PC-3 (cell line): ENCODE results near the gene PKD1L1. TPM values are rescaled to one million over a fixed set of nuclear protein-coding genes. Genes with fewer than 3 reads are reported as not detected.

Experiments used
- ATAC-seq: fragments of 200-7000 bp; cut with Tn5 transposase; 2 replicates; pipeline ENCODE4 v1.9.1; 2020; ENCODE audit warnings: mild to moderate bottlenecking, moderate library complexity
- BruUV-seq: library from RNA; stranded (reverse); fragments of 400-500 nt; replicated peaks from 2 replicates; lab custom pipeline; 2021; lab: Mats Ljungman, UMichigan
- CTCF ChIA-PET: fragments of 300-600 bp; sonication (Branson Sonifier 250); formaldehyde crosslinking; loops from one replicate; lab custom pipeline; 2022; ENCODE audit warnings: antibody characterized with exemption; lab: Charles Lee
- POLR2A ChIA-PET: fragments of 300-600 bp; sonication (Branson Sonifier 250); formaldehyde crosslinking; loops from one replicate; lab custom pipeline; 2022; ENCODE audit warnings: antibody characterized with exemption; ENCODE audit not compliant: unreplicated experiment; lab: Charles Lee
- DNase-seq: peaks from one replicate; pipeline ENCODE4 v3.0.0-alpha.2; 2015
- H2AFZ ChIP-seq: fragments of 300-600 bp; sonication (generic); 2 replicates; pipeline ENCODE4 v1.6.0; 2016; ENCODE audit warnings: antibody characterized with exemption, low read length
- H3F3A ChIP-seq: fragments of 300-600 bp; sonication (generic); one replicate; pipeline ENCODE4 v1.6.0; 2017; ENCODE audit warnings: antibody characterized with exemption, low read length, control low read depth, mild to moderate bottlenecking; ENCODE audit not compliant: unreplicated experiment
- H3K27ac ChIP-seq: fragments of 300-600 bp; sonication (generic); 2 replicates; pipeline ENCODE4 v1.5.1; 2016; ENCODE audit warnings: mild to moderate bottlenecking, low read length
- H3K27me3 ChIP-seq: fragments of 300-600 bp; sonication (generic); 2 replicates; pipeline ENCODE4 v1.6.1; 2016; ENCODE audit warnings: low read length, mixed read lengths
- H3K36me3 ChIP-seq: fragments of 300-600 bp; sonication (generic); 2 replicates; pipeline ENCODE4 v1.6.1; 2016; ENCODE audit warnings: low read depth, mixed run types, low read length, mixed read lengths
- H3K4me1 ChIP-seq: fragments of 300-600 bp; sonication (generic); 2 replicates; pipeline ENCODE4 v1.5.1; 2016; ENCODE audit warnings: low read length; ENCODE audit not compliant: insufficient read depth
- H3K4me2 ChIP-seq: fragments of 300-600 bp; sonication (generic); 2 replicates; pipeline ENCODE4 v1.6.0; 2016; ENCODE audit warnings: low read length
- H3K4me3 ChIP-seq: fragments of 300-600 bp; sonication (generic); 2 replicates; pipeline ENCODE4 v1.5.1; 2016; ENCODE audit warnings: mild to moderate bottlenecking, low read length, mixed read lengths
- H3K79me2 ChIP-seq: fragments of 300-600 bp; sonication (generic); 2 replicates; pipeline ENCODE4 v1.6.1; 2017; ENCODE audit warnings: low read length, mixed read lengths
- H3K9ac ChIP-seq: fragments of 300-600 bp; sonication (generic); 2 replicates; pipeline ENCODE4 v1.6.0; 2016; ENCODE audit warnings: mild to moderate bottlenecking, low read length
- H3K9me2 ChIP-seq: fragments of 300-600 bp; sonication (generic); replicated peaks from 2 replicates; pipeline ENCODE4 v1.6.1; 2016; ENCODE audit warnings: mixed run types, low read length, mixed read lengths
- H3K9me3 ChIP-seq: fragments of 300-600 bp; sonication (generic); 2 replicates; pipeline ENCODE4 v1.6.1; 2016; ENCODE audit warnings: low read length, mixed read lengths
- H4K20me1 ChIP-seq: fragments of 300-600 bp; sonication (generic); 2 replicates; pipeline ENCODE4 v1.6.1; 2016; ENCODE audit warnings: low read length, mixed read lengths
- CTCF ChIP-seq: fragments of 300-600 bp; sonication (generic); conservative IDR thresholded peaks from 2 replicates; pipeline ENCODE4 v1.5.1; 2017; ENCODE audit warnings: antibody characterized with exemption, low read depth, mild to moderate bottlenecking, low read length
- EZH2 ChIP-seq: fragments of 300-600 bp; sonication (generic); IDR thresholded peaks from one replicate; pipeline ENCODE4 v1.6.1; 2017; ENCODE audit warnings: antibody characterized with exemption, mild to moderate bottlenecking, low read length; ENCODE audit not compliant: unreplicated experiment
- EZH2phosphoT487 ChIP-seq: fragments of 300-600 bp; sonication (generic); IDR thresholded peaks from 2 replicates; pipeline ENCODE4 v1.6.1; 2018; ENCODE audit warnings: mild to moderate bottlenecking, antibody characterized with exemption, low read length, borderline replicate concordance
- intact Hi-C: fragments of 100-400 bp; cut with micrococcal nuclease; formaldehyde crosslinking; loops from 2 replicates; pipeline ENCODE4 v1.9.0; 2023
- total RNA-seq: library from RNA; depleted of rRNA; stranded (reverse); fragments of >200 nt; gene quantifications from 2 replicates; pipeline ENCODE4 v1.2.3, GENCODE V29; 2014

The PKD1L1 gene
- total RNA-seq, 1 experiment from 2014 or later: 0.04 TPM

DNA sequence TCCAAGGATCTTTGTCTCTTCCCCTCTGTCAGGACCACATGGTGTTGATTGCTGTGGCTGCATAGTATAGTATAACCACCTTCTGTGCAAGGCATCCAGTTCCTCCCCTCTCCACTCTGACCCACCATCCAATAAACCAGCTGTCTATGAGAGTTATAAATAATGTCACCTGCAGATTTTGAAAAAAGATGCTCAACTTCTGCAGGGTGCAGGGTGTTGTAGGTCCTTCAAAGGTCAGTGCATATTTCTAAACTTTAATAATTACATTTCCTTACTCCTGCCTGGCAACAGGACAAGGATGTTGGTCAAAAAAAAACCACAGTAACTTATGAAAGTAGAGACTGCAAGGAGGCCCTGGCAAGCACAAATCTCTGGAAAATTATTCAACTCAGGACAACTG is 166.2 kb downstream of the PKD1L1 start:
- no peak overlapping the region for H2AFZ ChIP-seq
- H3F3A ChIP-seq: peaks cover 10% of the 10 kb centered on the region
- CTCF ChIA-PET: no interaction called here
- peaks cover 63% of the 10 kb centered on the region for H3K4me1 ChIP-seq
- no peaks in the 10 kb centered on the region for H4K20me1 ChIP-seq
- H3K79me2 ChIP-seq: no peaks in the 10 kb centered on the region
- no peaks in the 10 kb centered on the region for H3K9me2 ChIP-seq
- H3K27me3 ChIP-seq: no peaks in the 10 kb centered on the region
- peak overlapping the region; percentile 55 for H3K27ac ChIP-seq
- no peak overlapping the region for H3K4me2 ChIP-seq
- no peak for TF ChIP-seq EZH2
- TF ChIP-seq CTCF: no peak
- TF ChIP-seq EZH2phosphoT487: no peak
- no peak overlapping the region for H3K9ac ChIP-seq
- no peaks in the 10 kb centered on the region for H3K36me3 ChIP-seq
- no TSS peak for BruUV-seq
- intact Hi-C loops: loop anchor here (5.0 kb wide), 1 partner anchor 115 kb away; no protein-coding TSS in a partner anchor
- DNase-seq (no peak), ATAC-seq (no peak)
- no peaks in the 10 kb centered on the region for H3K9me3 ChIP-seq
- POLR2A ChIA-PET: no interaction called here
- H3K4me3 ChIP-seq: no peak overlapping the region

GRCh38 chr7:47780555-47780954 is 167.7 kb downstream of the PKD1L1 start:
- H3K27ac ChIP-seq: no peak overlapping the region
- H3K27me3 ChIP-seq: no peaks in the 10 kb centered on the region
- peaks cover 59% of the 10 kb centered on the region for H3K4me1 ChIP-seq
- no peak overlapping the region for H3K9ac ChIP-seq
- ChIA-PET POLR2A (no interaction called here), CTCF (no interaction called here)
- no peaks in the 10 kb centered on the region for H3K36me3 ChIP-seq
- no peaks in the 10 kb centered on the region for H3K9me3 ChIP-seq
- H3K4me3 ChIP-seq: no peak overlapping the region
- H3K9me2 ChIP-seq: no peaks in the 10 kb centered on the region
- no peak overlapping the region for H2AFZ ChIP-seq
- H3F3A ChIP-seq: peaks cover 6% of the 10 kb centered on the region
- ATAC-seq (no peak), DNase-seq (no peak)
- intact Hi-C loops: loop anchor here (5.0 kb wide), 1 partner anchor 113 kb away; no protein-coding TSS in a partner anchor
- BruUV-seq: no TSS peak
- no peak for TF ChIP-seq CTCF
- TF ChIP-seq EZH2phosphoT487: no peak
- TF ChIP-seq EZH2: no peak
- no peaks in the 10 kb centered on the region for H3K79me2 ChIP-seq
- no peak overlapping the region for H3K4me2 ChIP-seq
- no peaks in the 10 kb centered on the region for H4K20me1 ChIP-seq

GRCh38 chr7:47779341-47779771 is 168.9 kb downstream of the PKD1L1 start:
- DNase-seq (no peak), ATAC-seq (no peak)
- no TSS peak for BruUV-seq
- peaks cover 52% of the 10 kb centered on the region for H3K4me1 ChIP-seq
- POLR2A ChIA-PET: no interaction called here
- no peaks in the 10 kb centered on the region for H4K20me1 ChIP-seq
- no peaks in the 10 kb centered on the region for H3K27me3 ChIP-seq
- H3F3A ChIP-seq: peaks cover 6% of the 10 kb centered on the region
- no peaks in the 10 kb centered on the region for H3K9me2 ChIP-seq
- CTCF ChIA-PET: no interaction called here
- no peak overlapping the region for H3K4me3 ChIP-seq
- no peak overlapping the region for H2AFZ ChIP-seq
- H3K27ac ChIP-seq: no peak overlapping the region
- no peak overlapping the region for H3K9ac ChIP-seq
- no peaks in the 10 kb centered on the region for H3K36me3 ChIP-seq
- intact Hi-C loops: no loop called here
- no peak overlapping the region for H3K4me2 ChIP-seq
- no peaks in the 10 kb centered on the region for H3K79me2 ChIP-seq
- TF ChIP-seq CTCF (no peak), EZH2 (no peak), EZH2phosphoT487 (no peak)
- H3K9me3 ChIP-seq: no peaks in the 10 kb centered on the region
